Measurements from ENCODE around the gene TM9SF1.
"Not testable (repeated sequence)": the region's sequence is repeated elsewhere in the genome, so short reads cannot be mapped to it uniquely, and the experiment has no call there.

TM9SF1 gene

DNA sequence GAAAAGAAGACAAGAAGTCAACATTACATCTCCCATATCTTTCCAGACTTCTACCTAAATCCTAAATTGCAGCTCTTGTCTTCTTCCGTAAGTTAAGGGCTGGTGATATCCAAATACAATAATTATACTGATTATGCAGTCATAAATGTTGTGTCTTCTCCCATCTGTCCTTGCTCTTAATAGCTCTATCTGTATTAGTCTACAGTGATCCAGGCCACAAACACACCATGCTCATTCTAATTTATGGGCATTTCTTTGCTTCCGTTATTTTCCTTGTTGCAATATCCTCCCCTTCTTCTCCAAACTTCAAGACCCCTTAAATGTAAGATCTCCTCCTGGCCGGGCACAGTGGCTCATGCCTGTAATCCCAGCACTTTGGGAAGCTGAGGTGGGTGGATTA, 24.3 kb upstream of the TM9SF1 start:
- TF ChIP-seq, protein P1, sequence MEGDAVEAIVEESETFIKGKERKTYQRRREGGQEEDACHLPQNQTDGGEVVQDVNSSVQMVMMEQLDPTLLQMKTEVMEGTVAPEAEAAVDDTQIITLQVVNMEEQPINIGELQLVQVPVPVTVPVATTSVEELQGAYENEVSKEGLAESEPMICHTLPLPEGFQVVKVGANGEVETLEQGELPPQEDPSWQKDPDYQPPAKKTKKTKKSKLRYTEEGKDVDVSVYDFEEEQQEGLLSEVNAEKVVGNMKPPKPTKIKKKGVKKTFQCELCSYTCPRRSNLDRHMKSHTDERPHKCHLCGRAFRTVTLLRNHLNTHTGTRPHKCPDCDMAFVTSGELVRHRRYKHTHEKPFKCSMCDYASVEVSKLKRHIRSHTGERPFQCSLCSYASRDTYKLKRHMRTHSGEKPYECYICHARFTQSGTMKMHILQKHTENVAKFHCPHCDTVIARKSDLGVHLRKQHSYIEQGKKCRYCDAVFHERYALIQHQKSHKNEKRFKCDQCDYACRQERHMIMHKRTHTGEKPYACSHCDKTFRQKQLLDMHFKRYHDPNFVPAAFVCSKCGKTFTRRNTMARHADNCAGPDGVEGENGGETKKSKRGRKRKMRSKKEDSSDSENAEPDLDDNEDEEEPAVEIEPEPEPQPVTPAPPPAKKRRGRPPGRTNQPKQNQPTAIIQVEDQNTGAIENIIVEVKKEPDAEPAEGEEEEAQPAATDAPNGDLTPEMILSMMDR (IDR thresholded peaks at IDR 0.05; ENCODE audit: low read length, missing control alignments) = no peak
- DNase-seq (ENCODE audit: low read depth) = no peak
- H3K4me3 ChIP-seq (replicated peaks; ENCODE audit: low read depth, low read length) = no peak overlapping the region

DNA sequence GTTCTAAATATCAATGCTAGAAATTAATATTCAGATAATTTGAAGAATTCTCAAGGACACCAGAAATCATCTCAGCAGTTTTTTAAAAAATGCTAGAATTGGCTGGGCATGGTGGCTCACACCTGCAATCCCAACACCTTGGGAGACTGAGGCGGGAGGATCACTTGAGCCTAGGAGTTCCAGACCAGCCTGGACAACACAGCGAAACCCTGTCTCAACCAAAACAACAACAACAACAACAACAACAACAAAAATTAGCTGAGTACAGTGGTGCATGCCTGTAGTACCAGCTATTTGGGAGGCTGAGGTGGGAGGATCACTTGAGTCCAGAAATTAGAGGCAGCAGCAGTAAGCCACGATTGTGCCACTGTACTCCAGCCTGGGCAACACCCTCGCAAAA, 23.8 kb upstream of the TM9SF1 start:
- H3K4me3 ChIP-seq (replicated peaks; ENCODE audit: low read depth, low read length) = no peak overlapping the region
- TF ChIP-seq, protein P1 (IDR thresholded peaks at IDR 0.05; ENCODE audit: low read length, missing control alignments) = no peak
- no peak for DNase-seq (ENCODE audit: low read depth)

DNA sequence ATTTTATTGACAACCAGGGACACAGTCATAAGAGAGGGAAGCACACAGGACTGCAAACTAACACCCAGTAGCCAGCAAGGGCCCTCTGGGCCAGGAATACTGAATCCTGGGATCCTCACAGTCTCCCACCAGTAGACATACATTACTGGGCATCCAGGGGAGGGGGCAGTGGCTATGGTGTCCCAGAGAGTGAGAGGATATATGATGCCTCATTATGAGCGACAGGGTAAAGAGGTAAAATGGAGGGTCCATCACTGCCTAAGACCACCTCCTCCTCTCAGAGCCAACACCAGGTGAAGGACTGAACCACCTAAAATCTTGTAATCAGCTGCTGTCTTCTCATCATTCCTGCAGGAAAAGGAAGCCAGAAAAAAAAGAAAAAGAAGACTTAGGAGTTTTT, 21.6 kb upstream of the TM9SF1 start:
- not testable (repeated sequence) for DNase-seq (ENCODE audit: low read depth); H3K4me3 ChIP-seq (replicated peaks; ENCODE audit: low read depth, low read length)

DNA sequence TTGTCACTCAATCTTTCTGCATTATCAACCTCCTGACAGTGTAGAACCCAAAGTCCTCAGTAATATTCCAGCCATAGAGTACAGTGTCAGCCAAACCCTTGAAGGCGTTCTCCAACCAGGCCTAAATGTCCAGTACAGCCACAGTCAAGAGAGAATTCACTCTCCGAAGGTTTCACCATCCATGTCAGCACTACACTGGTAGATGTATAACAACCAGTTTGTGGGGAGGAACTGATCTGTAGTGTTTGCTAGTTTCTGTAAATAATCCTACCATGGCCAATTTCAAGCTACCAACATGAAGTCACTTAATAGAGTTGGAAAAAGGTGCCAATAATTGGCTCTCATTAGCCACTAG, 21.1 kb upstream of the TM9SF1 start:
- DNase-seq (ENCODE audit: low read depth) = no peak
- H3K4me3 ChIP-seq (replicated peaks; ENCODE audit: low read depth, low read length) = peak overlapping the region; percentile 85
- TF ChIP-seq, protein P1 (IDR thresholded peaks at IDR 0.05; ENCODE audit: low read length, missing control alignments) = no peak

DNA sequence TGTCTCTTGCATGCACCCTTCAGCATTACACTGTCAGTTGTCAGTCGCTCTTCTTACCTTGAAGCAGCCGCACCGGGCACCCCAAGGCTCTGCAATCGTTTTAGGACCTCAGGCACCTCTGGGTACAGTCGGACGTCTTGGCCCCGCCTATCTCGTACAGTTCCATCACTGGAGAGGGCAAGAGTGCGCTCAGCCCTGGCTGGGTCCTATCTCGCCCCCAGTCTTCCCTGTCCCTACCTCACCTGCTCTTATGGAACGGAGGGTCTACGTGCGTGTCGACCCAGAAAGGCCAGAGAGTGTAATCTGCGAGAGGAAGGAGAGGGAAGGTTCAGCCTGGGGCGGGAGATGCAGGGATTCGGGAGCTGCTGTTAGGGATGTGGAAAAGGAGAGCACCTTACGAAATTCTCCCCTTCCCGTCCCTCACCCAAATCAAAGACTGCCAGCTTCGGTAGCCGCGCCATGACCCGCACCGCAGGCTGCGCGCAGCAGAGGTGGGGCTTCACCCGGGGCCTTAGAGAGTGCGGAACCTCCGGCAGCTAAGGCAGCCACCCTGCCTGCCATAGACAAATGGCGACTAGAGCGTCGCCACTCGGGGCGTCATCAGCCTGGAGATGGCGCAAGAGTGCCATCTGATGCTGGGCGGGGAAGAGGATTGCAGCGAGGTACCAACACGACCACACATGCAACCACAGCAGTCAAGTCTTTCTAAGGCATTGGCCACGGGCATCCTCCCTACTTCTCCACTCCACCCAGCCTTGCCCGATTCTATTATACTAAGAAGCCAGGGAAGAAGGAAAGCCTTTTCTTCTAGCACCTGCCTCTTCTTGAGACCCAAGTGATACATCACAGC, 20.5 kb upstream of the TM9SF1 start, which contains the start of gene MDP1:
MDP1 (minus strand) TSS at position 572 of the 850 bp plus-strand sequence; CDS start at position 461, 111 bp downstream.
- TF ChIP-seq, protein P1 (IDR thresholded peaks at IDR 0.05; ENCODE audit: low read length, missing control alignments) = peak; percentile 31
- peak; percentile 89 for DNase-seq (ENCODE audit: low read depth)
- peak within 1 kb of the TSS; percentile 85 for H3K4me3 ChIP-seq (replicated peaks; ENCODE audit: low read depth, low read length)

DNA sequence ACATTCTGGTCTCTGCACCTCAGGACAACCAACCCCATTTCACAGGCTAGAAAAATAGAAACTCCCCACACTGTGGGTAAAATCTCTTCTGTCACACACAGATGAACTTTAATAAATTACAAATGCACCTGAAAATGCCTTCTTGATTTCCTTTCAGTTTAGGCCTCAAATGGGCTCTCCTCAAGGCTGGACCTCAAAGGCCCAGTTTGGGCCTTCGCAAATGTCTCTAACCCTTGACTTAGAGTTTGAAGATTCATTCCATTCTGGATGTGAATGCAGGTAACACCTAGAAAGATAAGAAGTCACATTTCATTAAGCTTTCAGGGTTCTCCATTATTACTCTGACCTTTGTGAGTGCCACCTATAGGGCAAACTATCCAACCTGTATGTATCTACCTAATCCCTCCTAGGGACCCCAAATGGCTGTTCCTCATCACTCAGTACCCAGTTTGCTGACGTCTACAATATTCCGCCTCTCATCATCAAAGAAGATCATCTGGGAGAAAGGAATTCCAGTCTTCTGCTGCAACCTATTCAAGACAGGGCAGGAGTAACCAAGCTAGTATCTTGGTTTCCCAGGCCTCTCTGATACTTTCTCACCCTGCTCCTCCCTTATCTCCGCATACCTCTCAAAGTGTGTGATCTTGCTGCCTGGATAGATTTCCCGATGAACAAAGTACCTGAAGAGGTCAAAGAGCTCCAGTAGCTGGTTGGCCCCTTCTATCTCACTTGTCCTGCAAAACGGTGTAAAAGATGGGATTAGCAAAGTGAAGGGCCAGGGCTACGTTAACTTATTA, 18.8 kb upstream of the TM9SF1 start:
- peak overlapping the region; percentile 64 for H3K4me3 ChIP-seq (replicated peaks; ENCODE audit: low read depth, low read length)
- no peak for DNase-seq (ENCODE audit: low read depth)
- TF ChIP-seq, protein P1 (IDR thresholded peaks at IDR 0.05; ENCODE audit: low read length, missing control alignments) = no peak

All from fibroblast of pulmonary artery (primary cell).